Measurements from ENCODE around the gene NMT1. TPM values are rescaled to one million over a fixed set of nuclear protein-coding genes. Genes with fewer than 3 reads are reported as not detected.

Gene NMT1
- total RNA-seq, 4 donors from 2014 or later: 63.5 to 129 (median 69.1) TPM

DNA sequence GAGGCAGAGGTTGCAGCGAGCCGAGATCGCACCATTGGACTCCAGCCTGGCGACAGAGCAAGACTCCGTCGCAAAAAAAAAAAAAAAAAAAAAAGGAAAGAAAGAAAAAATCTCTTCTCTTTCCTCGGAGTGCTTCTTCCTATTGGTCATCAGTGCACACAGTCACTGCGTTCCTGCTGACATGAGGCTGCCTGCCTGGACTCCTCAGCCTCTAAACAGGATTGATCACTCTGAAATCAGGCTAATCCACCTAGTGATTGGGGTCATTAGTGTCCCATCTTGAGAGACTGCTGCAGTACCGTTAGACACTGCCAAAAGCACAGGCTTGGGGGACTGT, 40.4 kb downstream of the NMT1 start:
- Histone ChIP-seq H3K4me1 (peaks cover 0 to 48% (median 16%) of the 10 kb centered on the region in 3 donors), H3K27me3 (no peaks in the 10 kb centered on the region), H3K36me3 (peaks cover 0 to 94% of the 10 kb centered on the region in 2 donors), H3K9me3 (no peaks in the 10 kb centered on the region), H3K4me3 (no peak overlapping the region), H3K27ac (peak overlapping the region in 3 of 4 donors; percentile 46 to 59 (median 48))
- no peak for ATAC-seq
- TF ChIP-seq, protein P1, sequence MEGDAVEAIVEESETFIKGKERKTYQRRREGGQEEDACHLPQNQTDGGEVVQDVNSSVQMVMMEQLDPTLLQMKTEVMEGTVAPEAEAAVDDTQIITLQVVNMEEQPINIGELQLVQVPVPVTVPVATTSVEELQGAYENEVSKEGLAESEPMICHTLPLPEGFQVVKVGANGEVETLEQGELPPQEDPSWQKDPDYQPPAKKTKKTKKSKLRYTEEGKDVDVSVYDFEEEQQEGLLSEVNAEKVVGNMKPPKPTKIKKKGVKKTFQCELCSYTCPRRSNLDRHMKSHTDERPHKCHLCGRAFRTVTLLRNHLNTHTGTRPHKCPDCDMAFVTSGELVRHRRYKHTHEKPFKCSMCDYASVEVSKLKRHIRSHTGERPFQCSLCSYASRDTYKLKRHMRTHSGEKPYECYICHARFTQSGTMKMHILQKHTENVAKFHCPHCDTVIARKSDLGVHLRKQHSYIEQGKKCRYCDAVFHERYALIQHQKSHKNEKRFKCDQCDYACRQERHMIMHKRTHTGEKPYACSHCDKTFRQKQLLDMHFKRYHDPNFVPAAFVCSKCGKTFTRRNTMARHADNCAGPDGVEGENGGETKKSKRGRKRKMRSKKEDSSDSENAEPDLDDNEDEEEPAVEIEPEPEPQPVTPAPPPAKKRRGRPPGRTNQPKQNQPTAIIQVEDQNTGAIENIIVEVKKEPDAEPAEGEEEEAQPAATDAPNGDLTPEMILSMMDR (IDR thresholded peaks at IDR 0.05): no peak
- TF ChIP-seq POLR2AphosphoS5 (IDR thresholded peaks at IDR 0.05) (no peak), POLR2A (IDR thresholded peaks at IDR 0.05) (no peak), EP300 (IDR thresholded peaks at IDR 0.05) (no peak)
- WGBS, 2 donors (ENCODE audit: low coverage in 1 of 2): 82% methylated on average over 8 of the region's 9 CpGs; no CpG with 5 or more reads in 1 of the 2 donors

DNA sequence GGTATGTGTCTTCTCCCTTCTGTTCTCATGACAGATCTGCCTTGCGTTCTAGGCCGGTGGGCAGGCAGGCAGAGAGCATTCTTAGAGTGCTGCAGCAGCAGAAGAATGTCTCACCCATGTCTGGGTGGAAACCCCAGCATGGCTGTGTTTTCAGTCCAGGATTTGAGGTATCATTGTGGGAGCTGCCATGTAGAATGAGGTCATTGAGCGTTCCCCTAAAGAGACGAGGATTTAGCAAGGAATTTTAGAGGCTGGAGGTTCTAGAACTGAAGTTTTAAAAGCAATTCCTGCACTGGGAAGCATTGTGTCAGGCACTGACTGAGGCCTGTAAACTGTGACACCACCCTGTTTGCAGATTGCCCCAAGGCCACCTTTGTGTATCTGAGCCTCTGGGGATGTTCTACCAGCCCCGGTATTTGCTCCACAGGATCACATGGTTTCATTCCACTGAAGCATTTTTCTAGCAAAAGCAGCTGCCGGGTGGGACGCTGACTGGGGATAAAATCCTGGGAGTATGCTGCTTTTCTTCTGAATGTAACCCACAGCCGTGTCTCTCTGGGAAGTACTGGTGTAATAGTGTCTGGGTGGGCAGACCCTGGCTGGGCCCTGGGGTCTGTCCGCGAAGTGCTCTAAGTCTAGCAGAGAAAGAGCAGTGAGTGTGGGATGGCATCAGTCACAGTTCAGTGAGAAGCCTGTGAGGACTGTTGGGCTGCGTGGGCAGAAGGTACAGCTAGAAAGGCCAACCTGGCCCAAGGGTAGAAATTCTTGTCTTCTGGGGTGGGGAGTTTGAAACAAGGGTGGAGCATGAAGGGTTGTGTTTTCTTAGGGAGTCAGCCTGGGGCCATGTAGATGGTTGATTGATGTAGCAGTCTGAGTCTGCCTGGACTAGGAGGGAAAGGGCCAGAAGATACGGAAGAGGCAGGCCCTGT, 41.0 kb downstream of the NMT1 start:
- H3K36me3 ChIP-seq: peaks cover 0 to 94% of the 10 kb centered on the region in 2 donors

GRCh38 chr17:45102856-45103255, 41.7 kb downstream of the NMT1 start:
- Histone ChIP-seq H3K4me3 (no peak overlapping the region), H3K27me3 (no peaks in the 10 kb centered on the region), H3K36me3 (peaks cover 0 to 94% of the 10 kb centered on the region in 2 donors), H3K9me3 (no peaks in the 10 kb centered on the region), H3K27ac (peak overlapping the region in 3 of 4 donors; percentile 5 to 59 (median 41)), H3K4me1 (peaks cover 0 to 50% (median 15%) of the 10 kb centered on the region in 3 donors)
- WGBS, 2 donors (ENCODE audit: low coverage in 1 of 2): 89% methylated on average over 7 of the region's 9 CpGs; no CpG with 5 or more reads in 1 of the 2 donors
- no peak for ATAC-seq
- TF ChIP-seq EP300 (IDR thresholded peaks at IDR 0.05) (no peak), POLR2A (IDR thresholded peaks at IDR 0.05) (no peak), POLR2AphosphoS5 (IDR thresholded peaks at IDR 0.05) (no peak)
- TF ChIP-seq, protein P1 (IDR thresholded peaks at IDR 0.05): no peak

More for the DNA sequence above, 41.0 kb downstream of the NMT1 start:
- no peak for TF ChIP-seq POLR2A (IDR thresholded peaks at IDR 0.05)
- TF ChIP-seq, protein P1 (IDR thresholded peaks at IDR 0.05): no peak
- TF ChIP-seq EP300 (IDR thresholded peaks at IDR 0.05): no peak
- TF ChIP-seq POLR2AphosphoS5 (IDR thresholded peaks at IDR 0.05): no peak
- no peak for ATAC-seq
- Histone ChIP-seq H3K27ac (peak overlapping the region in 3 of 4 donors; percentile 46 to 59 (median 48)), H3K27me3 (no peaks in the 10 kb centered on the region), H3K9me3 (no peaks in the 10 kb centered on the region), H3K4me3 (no peak overlapping the region), H3K4me1 (peaks cover 0 to 48% (median 16%) of the 10 kb centered on the region in 3 donors)
- 72 to 77% methylated on average over 3 to 8 of the region's 12 CpGs for WGBS, 2 donors (ENCODE audit: low coverage in 1 of 2)

GRCh38 chr17:45103269-45103795, 42.2 kb downstream of the NMT1 start:
- H3K9me3 ChIP-seq: no peaks in the 10 kb centered on the region
- TF ChIP-seq POLR2AphosphoS5 (IDR thresholded peaks at IDR 0.05): no peak
- no peak for TF ChIP-seq EP300 (IDR thresholded peaks at IDR 0.05)
- TF ChIP-seq POLR2A (IDR thresholded peaks at IDR 0.05): no peak
- TF ChIP-seq, protein P1 (IDR thresholded peaks at IDR 0.05): no peak
- peaks cover 0 to 50% (median 11%) of the 10 kb centered on the region in 3 donors for H3K4me1 ChIP-seq
- peaks cover 0 to 94% of the 10 kb centered on the region in 2 donors for H3K36me3 ChIP-seq
- no peak overlapping the region for H3K4me3 ChIP-seq
- H3K27me3 ChIP-seq: no peaks in the 10 kb centered on the region
- peak overlapping the region in 1 of 4 donors; percentile 59 for H3K27ac ChIP-seq
- no peak for ATAC-seq
- WGBS, 2 donors (ENCODE audit: low coverage in 1 of 2): 74 to 86% methylated on average over 3 to 7 of the region's 9 CpGs
